Endothelial cell of umbilical vein (primary cell): Measurements from ENCODE around the gene ZBTB46. TPM values are rescaled to one million over a fixed set of nuclear protein-coding genes. Genes with fewer than 3 reads are reported as not detected.

Experiments used
- BruUV-seq: library from RNA; stranded (reverse); fragments of 400-500 nt; replicated peaks from 2 replicates; lab custom pipeline; 2021; lab: Mats Ljungman, UMichigan
- CTCF ChIA-PET: fragments of 300-600, 350-600 bp; sonication (Branson Sonifier 250); formaldehyde crosslinking; loops from one replicate; lab custom pipeline; 2021; ENCODE audit warnings: antibody characterized with exemption, inconsistent platforms; lab: Charles Lee
- POLR2A ChIA-PET: fragments of 300-600, 350-600 bp; sonication (Branson Sonifier 250); formaldehyde crosslinking; loops from one replicate; lab custom pipeline; 2021; ENCODE audit warnings: antibody characterized with exemption, inconsistent platforms; lab: Charles Lee
- DNase-seq: peaks from one replicate; pipeline ENCODE4 v3.0.0-alpha.2; 2011; ENCODE audit warnings: low read depth, low spot score
- FAIRE-seq: peaks from 2 replicates; lab custom pipeline; 2011; peaks lifted over from hg19 to GRCh38; lab: Jason Lieb, UNC
- H2AFZ ChIP-seq: 2 replicates; pipeline ENCODE4 v1.6.0; 2012; ENCODE audit warnings: low read depth, low read length, control low read depth, inconsistent platforms
- H3K27ac ChIP-seq: 2 replicates; pipeline ENCODE4 v1.5.1; 2011; ENCODE audit warnings: low read depth, mild to moderate bottlenecking, control low read depth, low read length, moderate library complexity; ENCODE audit not compliant: insufficient read depth
- H3K27me3 ChIP-seq, 2 experiments: 2 replicates each; pipeline versions ENCODE4 v1.6.0 to v1.6.1; 2011; ENCODE audit warnings: low read length in 2 of 2, mixed read lengths in 1 of 2; ENCODE audit not compliant: control insufficient read depth in 2 of 2, insufficient read depth in 2 of 2
- H3K36me3 ChIP-seq, 2 experiments: 2 replicates in 1 of 2; 3 replicates in 1 of 2; pipeline ENCODE4 v1.5.1; 2011; ENCODE audit warnings: low read length in 2 of 2, mild to moderate bottlenecking in 1 of 2, moderate library complexity in 1 of 2; ENCODE audit not compliant: control insufficient read depth in 2 of 2, insufficient read depth in 2 of 2; ENCODE audit errors: extremely low read depth in 1 of 2
- H3K4me1 ChIP-seq: 3 replicates; pipeline ENCODE4 v1.5.1; 2011; ENCODE audit warnings: mild to moderate bottlenecking, low read length; ENCODE audit not compliant: control insufficient read depth, insufficient read depth; ENCODE audit errors: extremely low read depth
- H3K4me2 ChIP-seq: 2 replicates; pipeline ENCODE4 v1.6.1; 2011; ENCODE audit warnings: low read length, control low read depth, mixed read lengths; ENCODE audit not compliant: insufficient read depth
- H3K4me3 ChIP-seq, 3 experiments: fragments of 200-600 bp in 1 of 3; sonication (generic), shearing (Covaris generic) in 1 of 3; replicated peaks in 1 of 3; 2 replicates each; pipeline ENCODE4 v1.5.1; 2011 to 2016; ENCODE audit warnings: control low read depth in 3 of 3, low read length in 3 of 3, mild to moderate bottlenecking in 2 of 3, inconsistent platforms in 1 of 3, low read depth in 1 of 3, moderate library complexity in 1 of 3; ENCODE audit not compliant: insufficient read depth in 1 of 3
- H3K79me2 ChIP-seq: 2 replicates; pipeline ENCODE4 v1.6.0; 2012; ENCODE audit warnings: low read length, inconsistent platforms; ENCODE audit not compliant: control insufficient read depth, insufficient read depth
- H3K9ac ChIP-seq: replicated peaks from 2 replicates; pipeline ENCODE3; 2011; ENCODE audit warnings: low read length, control low read depth; ENCODE audit not compliant: insufficient read depth; ENCODE audit errors: extremely low read depth
- H3K9me1 ChIP-seq: replicated peaks from 3 replicates; pipeline ENCODE4 v1.6.0; 2011; ENCODE audit warnings: mild to moderate bottlenecking, low read length; ENCODE audit not compliant: control insufficient read depth, insufficient read depth; ENCODE audit errors: extremely low read depth
- H3K9me3 ChIP-seq: replicated peaks from 2 replicates; pipeline ENCODE4 v1.5.1; 2012; ENCODE audit warnings: low read length, inconsistent platforms; ENCODE audit not compliant: control insufficient read depth, insufficient read depth
- H4K20me1 ChIP-seq: replicated peaks from 2 replicates; pipeline ENCODE3; 2011; ENCODE audit warnings: mild to moderate bottlenecking, low read length; ENCODE audit not compliant: control insufficient read depth, insufficient read depth; ENCODE audit errors: extremely low read depth
- CTCF ChIP-seq, 2 donors: IDR thresholded peaks; 1 replicate in 1 of 2; 2 replicates in 1 of 2; pipeline ENCODE4 v1.5.1; 2011; ENCODE audit warnings: low read length in 2 of 2, mild to moderate bottlenecking in 2 of 2, moderate library complexity in 2 of 2, control low read depth in 1 of 2, inconsistent platforms in 1 of 2, low read depth in 1 of 2; ENCODE audit not compliant: insufficient read depth in 1 of 2; ENCODE audit errors: extremely low read depth in 1 of 2
- EZH2 ChIP-seq: IDR thresholded peaks from 2 replicates; pipeline ENCODE4 v1.6.1; 2012; ENCODE audit warnings: borderline replicate concordance, low read depth, mild to moderate bottlenecking, moderate library complexity, low read length, inconsistent platforms; ENCODE audit not compliant: severe bottlenecking
- FOS ChIP-seq: IDR thresholded peaks from 2 replicates; pipeline ENCODE4 v1.6.1; 2011; ENCODE audit warnings: mild to moderate bottlenecking, low read length, moderate library complexity, borderline replicate concordance; ENCODE audit not compliant: insufficient read depth
- GATA2 ChIP-seq: IDR thresholded peaks from 2 replicates; pipeline ENCODE4 v1.7.0; 2011; ENCODE audit warnings: low read depth, mild to moderate bottlenecking, moderate library complexity, mixed read lengths, low read length; ENCODE audit not compliant: insufficient read length, insufficient read depth
- JUN ChIP-seq: IDR thresholded peaks from 2 replicates; pipeline ENCODE4 v1.6.1; 2011; ENCODE audit warnings: borderline replicate concordance, low read depth; ENCODE audit not compliant: insufficient read length, insufficient read depth
- MAX ChIP-seq: IDR thresholded peaks from 2 replicates; pipeline ENCODE4 v1.6.1; 2011; ENCODE audit not compliant: insufficient read depth, insufficient read length
- MYC ChIP-seq: IDR thresholded peaks from one replicate; pipeline ENCODE4 v1.6.1; 2011; ENCODE audit warnings: mild to moderate bottlenecking, low read depth, low read length
- POLR2A ChIP-seq: IDR thresholded peaks from 2 replicates; pipeline ENCODE4 v1.6.1; 2012; ENCODE audit warnings: low read depth, mild to moderate bottlenecking, control low read depth, low read length
- POLR2AphosphoS5 ChIP-seq: IDR thresholded peaks from 2 replicates; pipeline ENCODE4 v1.6.1; 2012; ENCODE audit warnings: low read depth, mild to moderate bottlenecking, control low read depth, low read length, moderate library complexity; ENCODE audit not compliant: insufficient read depth
- dilution Hi-C: fragments of 300-500 bp; cut with MboI; formaldehyde crosslinking; loops from one replicate; pipeline ENCODE4 v1.15.0; 2019; ENCODE audit warnings: low sequenced_read_pairs; ENCODE audit not compliant: extremely low pct_ligation_motif_present
- intact Hi-C: fragments of 100-400 bp; cut with micrococcal nuclease; formaldehyde crosslinking; loops from one replicate; pipeline ENCODE4 v1.10.0; 2022
- polyA plus RNA-seq, 4 experiments: library from polyadenylated mRNA; depleted of rRNA in 3 of 4; stranded (reverse) in 3 of 4; unstranded in 1 of 4; fragments of >200 nt; gene quantifications; 2 replicates each; pipeline versions ENCODE4 v1.2.1 to v1.2.3, GENCODE V29; 2011 to 2012; ENCODE audit warnings: missing spikeins in 1 of 4
- total RNA-seq: library from RNA; stranded (reverse); gene quantifications from 2 replicates; pipeline ENCODE4 v1.2.3, GENCODE V29; 2021

Gene ZBTB46
- total and polyA plus RNA-seq, 2 donors (not counting 3 experiments of a cell fraction or from before 2014, with no cell fraction given) = 1.3 to 7.1 TPM

GRCh38 chr20:63808964-63809674 lies 21.9 kb downstream of the ZBTB46 start:
- Histone ChIP-seq H3K4me1 (no peaks in the 10 kb centered on the region), H3K4me3 (no peak overlapping the region), H4K20me1 (no peaks in the 10 kb centered on the region), H3K4me2 (no peak overlapping the region), H2AFZ (no peak overlapping the region), H3K9ac (no peak overlapping the region), H3K79me2 (no peaks in the 10 kb centered on the region), H3K9me1 (no peaks in the 10 kb centered on the region), H3K36me3 (no peaks in the 10 kb centered on the region), H3K27me3 (no peaks in the 10 kb centered on the region), H3K9me3 (no peaks in the 10 kb centered on the region), H3K27ac (no peak overlapping the region)
- no peak for DNase-seq
- CTCF ChIA-PET = interaction anchor here (0.7 kb wide), 2 partner anchors 49 to 180 kb away, joined by 3 to 4 read pairs; no protein-coding TSS in a partner anchor
- TF ChIP-seq EZH2 (no peak), MYC (no peak), FOS (no peak), JUN (no peak), POLR2AphosphoS5 (no peak), POLR2A (no peak), CTCF (IDR thresholded peaks at IDR 0.05; ENCODE audit: extremely low read depth in 1 of 2, insufficient read depth in 1 of 2, low read depth in 1 of 2, low read length in 2 of 2) (no peak), MAX (no peak), GATA2 (no peak)
- POLR2A ChIA-PET = no interaction called here
- BruUV-seq = no TSS peak
- FAIRE-seq = no peak
- intact Hi-C loops (no loop called here), dilution Hi-C loops (no loop called here)
